Measurements from ENCODE around the gene AKR1B15.
"Not testable (repeated sequence)": the region's sequence is repeated elsewhere in the genome, so short reads cannot be mapped to it uniquely, and the experiment has no call there.

The AKR1B15 gene

DNA sequence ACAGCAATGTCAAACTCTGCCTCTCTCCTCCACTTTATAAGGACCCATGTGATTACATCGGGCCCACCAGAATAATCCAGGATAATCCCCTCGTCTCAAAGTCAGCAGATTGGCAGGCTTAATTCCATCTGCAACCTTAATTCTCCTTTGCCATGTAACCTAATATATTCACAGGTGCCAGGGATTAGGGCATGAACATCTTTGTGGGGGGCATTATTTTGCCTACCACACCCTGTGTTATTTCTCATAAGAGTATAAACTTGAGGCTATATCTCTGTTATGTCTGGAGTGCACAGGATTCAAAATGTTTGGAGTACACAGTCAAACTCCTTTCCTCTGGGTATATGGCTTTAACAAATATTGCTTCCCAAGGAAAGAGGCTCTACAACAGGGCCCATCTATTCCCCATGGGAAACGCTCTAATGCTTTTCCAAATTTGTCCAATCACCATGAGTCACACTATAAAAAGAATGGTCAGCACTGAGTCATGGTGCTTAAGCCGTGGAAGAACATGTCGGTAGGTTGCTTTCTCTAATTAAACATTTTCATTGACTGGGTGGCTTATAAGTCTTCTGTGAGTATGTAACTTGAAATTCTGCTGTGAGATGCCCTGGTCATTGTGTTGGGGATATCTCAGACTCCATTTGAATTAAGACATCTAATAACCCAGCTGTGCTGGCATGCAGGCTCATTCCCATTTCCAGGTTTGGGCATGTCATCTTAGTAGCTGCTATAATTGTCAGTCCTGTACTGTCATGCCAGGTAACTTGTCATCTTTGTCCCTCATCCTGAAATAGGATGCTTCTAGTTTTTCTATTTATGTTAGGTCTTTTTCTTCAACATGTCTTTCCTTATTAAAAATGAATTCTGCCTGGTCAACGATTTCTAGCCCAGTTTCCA, 33.1 kb upstream of the AKR1B15 start:
- DNase-seq (ENCODE audit: low read depth), result no peak
- no peak overlapping the region for H3K4me3 ChIP-seq (ENCODE audit: low read depth, low read length)
- TF ChIP-seq, protein P1, sequence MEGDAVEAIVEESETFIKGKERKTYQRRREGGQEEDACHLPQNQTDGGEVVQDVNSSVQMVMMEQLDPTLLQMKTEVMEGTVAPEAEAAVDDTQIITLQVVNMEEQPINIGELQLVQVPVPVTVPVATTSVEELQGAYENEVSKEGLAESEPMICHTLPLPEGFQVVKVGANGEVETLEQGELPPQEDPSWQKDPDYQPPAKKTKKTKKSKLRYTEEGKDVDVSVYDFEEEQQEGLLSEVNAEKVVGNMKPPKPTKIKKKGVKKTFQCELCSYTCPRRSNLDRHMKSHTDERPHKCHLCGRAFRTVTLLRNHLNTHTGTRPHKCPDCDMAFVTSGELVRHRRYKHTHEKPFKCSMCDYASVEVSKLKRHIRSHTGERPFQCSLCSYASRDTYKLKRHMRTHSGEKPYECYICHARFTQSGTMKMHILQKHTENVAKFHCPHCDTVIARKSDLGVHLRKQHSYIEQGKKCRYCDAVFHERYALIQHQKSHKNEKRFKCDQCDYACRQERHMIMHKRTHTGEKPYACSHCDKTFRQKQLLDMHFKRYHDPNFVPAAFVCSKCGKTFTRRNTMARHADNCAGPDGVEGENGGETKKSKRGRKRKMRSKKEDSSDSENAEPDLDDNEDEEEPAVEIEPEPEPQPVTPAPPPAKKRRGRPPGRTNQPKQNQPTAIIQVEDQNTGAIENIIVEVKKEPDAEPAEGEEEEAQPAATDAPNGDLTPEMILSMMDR (IDR thresholded peaks at IDR 0.05; ENCODE audit: control insufficient read depth, extremely low read depth, insufficient read depth), result no peak

DNA sequence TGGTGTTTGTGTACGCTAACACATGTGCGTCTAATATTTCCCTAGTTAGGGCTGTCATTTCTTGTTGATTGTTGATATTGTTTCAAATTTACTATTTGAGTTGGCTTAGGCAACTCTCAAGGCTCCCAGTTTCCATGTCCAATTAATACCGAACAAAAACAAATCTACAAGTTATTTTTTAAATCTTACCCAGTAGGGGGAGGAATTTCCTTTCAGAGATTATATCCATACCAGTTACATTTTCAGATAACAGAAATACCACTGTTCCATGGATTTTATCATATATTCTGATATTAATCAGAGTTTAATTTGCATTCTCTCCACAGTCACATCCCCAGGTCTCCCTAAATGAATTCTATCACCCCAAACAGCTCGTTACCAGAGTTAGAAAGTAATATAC, 28.8 kb upstream of the AKR1B15 start:
- peak; percentile 25 for DNase-seq (ENCODE audit: low read depth)
- no peak overlapping the region for H3K4me3 ChIP-seq (ENCODE audit: low read depth, low read length)
- TF ChIP-seq, protein P1 (IDR thresholded peaks at IDR 0.05; ENCODE audit: control insufficient read depth, extremely low read depth, insufficient read depth), result no peak; the same call in 1 of the 2 replicates

DNA sequence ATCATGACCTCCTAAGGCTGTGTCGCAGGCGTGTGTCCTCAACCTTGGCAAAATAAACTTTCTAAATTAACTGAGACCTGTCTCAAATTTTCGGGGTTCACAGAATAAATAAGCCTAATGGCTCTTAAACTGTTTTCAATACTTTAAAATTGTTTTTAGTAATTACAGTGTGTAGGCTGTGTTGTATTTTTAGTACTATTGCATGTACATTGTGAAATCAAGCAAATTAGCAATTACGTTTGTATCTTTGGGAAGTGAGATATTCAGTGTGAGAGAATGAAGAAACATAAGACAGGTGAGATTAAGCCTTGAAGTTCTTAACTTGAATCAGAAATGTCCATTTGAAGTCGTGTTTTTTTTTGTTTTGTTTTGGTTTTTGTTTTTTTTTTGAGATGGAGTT, 26.3 kb upstream of the AKR1B15 start:
- DNase-seq (ENCODE audit: low read depth), result no peak
- TF ChIP-seq, protein P1 (IDR thresholded peaks at IDR 0.05; ENCODE audit: control insufficient read depth, extremely low read depth, insufficient read depth), result no peak
- no peak overlapping the region for H3K4me3 ChIP-seq (ENCODE audit: low read depth, low read length)

DNA sequence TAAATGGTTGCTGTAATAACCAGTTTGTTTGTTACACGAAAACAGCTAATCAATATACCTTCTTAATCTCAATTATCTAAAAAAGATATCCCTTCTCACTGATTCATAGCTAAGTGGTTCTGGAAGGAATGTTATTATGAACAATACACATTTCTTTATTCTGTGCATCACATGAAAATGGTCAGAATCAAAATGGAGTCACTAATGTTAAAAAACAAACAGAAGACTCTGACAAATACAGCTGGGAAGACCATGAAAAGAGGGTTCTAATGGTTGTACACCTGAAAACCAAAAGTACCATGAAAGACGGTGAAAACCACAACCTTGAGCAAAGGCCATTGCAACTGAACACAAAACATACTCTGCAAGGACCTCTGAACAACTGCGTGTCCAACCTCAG, 23.5 kb upstream of the AKR1B15 start:
- not testable (repeated sequence) for DNase-seq (ENCODE audit: low read depth); H3K4me3 ChIP-seq (ENCODE audit: low read depth, low read length)

DNA sequence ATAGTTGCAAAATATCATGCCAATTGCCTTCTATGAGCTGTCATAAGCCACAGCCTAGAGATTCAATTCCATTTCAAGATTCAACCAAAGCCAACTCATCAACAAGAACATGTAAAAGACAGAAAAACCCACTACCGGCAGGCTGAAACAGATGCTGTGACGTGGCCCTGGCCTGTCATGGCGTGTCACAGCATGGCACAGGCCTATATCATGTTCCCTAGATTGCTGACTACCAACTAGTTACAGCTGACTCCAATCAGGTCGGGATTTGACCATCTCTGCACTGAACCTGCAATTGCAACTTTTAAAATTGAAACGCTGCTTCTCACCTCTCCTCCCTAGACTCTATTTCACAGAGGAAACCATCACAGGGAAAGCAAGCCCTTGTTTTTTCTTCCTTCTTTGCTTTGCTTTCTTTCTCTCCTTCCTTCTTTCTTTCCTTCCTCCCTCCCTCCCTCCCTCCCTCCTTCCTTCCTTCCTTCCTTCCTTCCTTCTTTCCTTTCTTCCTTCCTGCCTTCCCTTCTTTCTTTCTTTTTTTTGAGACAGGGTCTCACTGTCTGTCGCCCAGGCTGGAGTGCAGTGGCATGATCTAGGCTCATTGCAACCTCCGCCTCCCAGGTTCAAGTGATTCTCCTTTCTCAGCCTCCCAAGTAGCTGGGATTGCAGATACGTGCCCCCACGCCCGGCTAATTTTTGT, 22.2 kb upstream of the AKR1B15 start:
- DNase-seq (ENCODE audit: low read depth); H3K4me3 ChIP-seq (ENCODE audit: low read depth, low read length): not testable (repeated sequence)

DNA sequence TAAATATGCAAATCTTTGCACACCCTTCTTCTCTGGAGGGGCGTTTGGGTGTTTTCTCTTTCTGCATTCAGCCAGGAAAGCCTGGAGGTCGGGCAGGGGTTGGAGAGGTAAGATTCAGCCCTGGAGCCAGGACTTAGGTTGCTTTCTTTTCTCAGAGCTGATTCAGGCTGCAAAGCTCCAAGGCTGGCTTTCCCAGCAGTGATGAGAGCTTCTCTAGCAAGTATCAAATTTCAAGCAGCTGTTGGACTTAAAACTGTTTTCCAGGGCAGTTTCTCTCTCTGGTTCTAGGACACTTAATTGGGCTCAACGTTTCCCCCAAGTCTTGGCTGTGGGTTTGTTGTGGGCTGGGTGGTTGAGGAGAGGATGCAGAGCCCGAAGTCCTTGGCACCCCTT, 20.9 kb upstream of the AKR1B15 start:
- TF ChIP-seq, protein P1 (IDR thresholded peaks at IDR 0.05; ENCODE audit: control insufficient read depth, extremely low read depth, insufficient read depth), result no peak
- H3K4me3 ChIP-seq (ENCODE audit: low read depth, low read length), result no peak overlapping the region
- DNase-seq (ENCODE audit: low read depth), result no peak

DNA sequence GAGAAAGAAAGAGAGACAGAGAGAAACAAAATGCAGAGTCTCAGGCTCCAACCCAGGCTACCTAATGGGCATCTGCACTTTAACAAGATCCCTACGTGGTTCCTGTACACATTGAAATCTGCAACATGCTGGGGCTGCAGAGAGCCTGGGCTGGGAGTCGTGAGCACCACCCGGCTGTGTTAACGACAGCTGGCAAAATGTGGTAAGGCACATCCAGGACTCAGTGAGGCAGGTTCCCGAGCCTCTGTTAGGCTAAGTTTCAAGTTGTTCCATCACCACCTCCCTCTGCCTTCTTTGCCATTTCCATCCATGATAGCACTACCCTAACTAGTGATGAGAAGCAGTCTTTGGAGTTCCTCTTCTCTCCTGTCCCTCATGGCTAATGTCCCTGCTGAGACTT, 20.2 kb upstream of the AKR1B15 start:
- H3K4me3 ChIP-seq (ENCODE audit: low read depth, low read length), result no peak overlapping the region
- TF ChIP-seq, protein P1 (IDR thresholded peaks at IDR 0.05; ENCODE audit: control insufficient read depth, extremely low read depth, insufficient read depth), result no peak
- DNase-seq (ENCODE audit: low read depth), result no peak

DNA sequence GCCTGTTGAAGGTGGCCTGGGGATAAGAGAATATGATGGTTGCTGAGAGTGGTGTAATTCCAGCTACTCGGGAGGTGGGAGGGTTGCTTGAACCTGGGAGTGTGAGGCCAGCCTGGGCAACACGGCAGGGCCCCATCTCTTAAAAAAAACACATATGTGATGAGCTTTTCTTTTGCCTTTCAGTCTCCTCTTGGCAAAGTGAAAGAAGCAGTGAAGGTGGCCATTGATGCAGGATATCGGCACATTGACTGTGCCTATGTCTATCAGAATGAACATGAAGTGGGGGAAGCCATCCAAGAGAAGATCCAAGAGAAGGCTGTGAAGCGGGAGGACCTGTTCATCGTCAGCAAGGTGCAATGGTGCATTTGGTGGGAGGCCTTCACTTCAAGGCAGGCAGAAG, 18.4 kb upstream of the AKR1B15 start:
- DNase-seq (ENCODE audit: low read depth), result no peak
- no peak overlapping the region for H3K4me3 ChIP-seq (ENCODE audit: low read depth, low read length)
- TF ChIP-seq, protein P1 (IDR thresholded peaks at IDR 0.05; ENCODE audit: control insufficient read depth, extremely low read depth, insufficient read depth), result no peak

Data from LNCaP clone FGC (cell line).